ENCODE data around the gene RAP2A.

GRCh38 chr13:97385146-97385545, 48.8 kb upstream of the RAP2A start:
- TF ChIP-seq CTCF (conservative IDR thresholded peaks at IDR 0.05; ENCODE audit: low read length), result no peak
- TF ChIP-seq EZH2phosphoT487 (IDR thresholded peaks at IDR 0.05; ENCODE audit: borderline replicate concordance, low read depth, low read length), result no peak

All from OCI-LY7 (cell line).